Esophagus muscularis mucosa (tissue), 4 donors: ENCODE data around the gene GLI3. TPM values are rescaled to one million over a fixed set of nuclear protein-coding genes. Genes with fewer than 3 reads are reported as not detected.

Experiments
- DNase-seq: peaks from one replicate; pipeline ENCODE4 v3.0.0-alpha.2; 2017; ENCODE audit errors: extremely low spot score
- H3K27ac ChIP-seq, 4 donors: fragments of 200-600 bp; sonication (generic); replicated peaks in 1 of 4; 1 replicate in 3 of 4; 2 replicates in 1 of 4; pipeline ENCODE4 v1.5.1; 2016 to 2019; ENCODE audit warnings: mild to moderate bottlenecking in 1 of 4
- H3K27me3 ChIP-seq, 4 donors: fragments of 200-600 bp; sonication (generic); one replicate each; pipeline versions ENCODE4 v1.5.1 to v1.6.0; 2016 to 2019
- H3K36me3 ChIP-seq, 4 donors: fragments of 200-600 bp; sonication (generic); one replicate each; pipeline ENCODE4 v1.5.1; 2016 to 2019
- H3K4me1 ChIP-seq, 4 donors: fragments of 200-600 bp; sonication (generic); one replicate each; pipeline ENCODE4 v1.5.1; 2016 to 2019
- H3K4me3 ChIP-seq, 4 donors: fragments of 200-600 bp; sonication (generic); 1 replicate in 2 of 4; 2 replicates in 2 of 4; pipeline ENCODE4 v1.5.1; 2016 to 2019; ENCODE audit warnings: mild to moderate bottlenecking in 4 of 4, moderate library complexity in 1 of 4
- H3K9me3 ChIP-seq, 4 donors: fragments of 200-600 bp; sonication (generic); 1 replicate in 3 of 4; 2 replicates in 1 of 4; pipeline ENCODE4 v1.5.1; 2016 to 2019
- CTCF ChIP-seq, 3 experiments: fragments of 200-600 bp in 2 of 3; fragments of 450-650 bp in 1 of 3; sonication (generic) in 2 of 3; IDR thresholded peaks; one replicate each; pipeline ENCODE4 v1.5.1; 2017 to 2019; ENCODE audit warnings: antibody characterized with exemption in 3 of 3, mild to moderate bottlenecking in 2 of 3, moderate library complexity in 1 of 3
- EP300 ChIP-seq: sonication (generic); formaldehyde crosslinking; IDR thresholded peaks from one replicate; pipeline ENCODE4 v1.6.1; 2017; ENCODE audit warnings: antibody characterized with exemption
- POLR2A ChIP-seq: fragments of 450-650 bp; IDR thresholded peaks from one replicate; pipeline ENCODE4 v1.6.1; 2017; ENCODE audit warnings: antibody characterized with exemption, moderate library complexity, mild to moderate bottlenecking, low read depth
- POLR2AphosphoS5 ChIP-seq, 2 donors: sonication (generic); formaldehyde crosslinking; IDR thresholded peaks; one replicate each; pipeline ENCODE4 v1.6.1; 2017; ENCODE audit warnings: antibody characterized with exemption in 2 of 2
- WGBS: methylation state at CpG from one replicate; pipeline ENCODE4 v1.1.5; 2018; 5-methylcytosine and 5-hydroxymethylcytosine counted together
- intact Hi-C: fragments of 100-400 bp; cut with DNase I; formaldehyde crosslinking; loops from one replicate; pipeline ENCODE4 v1.15.1; 2023
- total RNA-seq, 4 donors: library from RNA; depleted of rRNA; stranded (reverse); fragments of >200 nt; gene quantifications; one replicate each; pipeline versions ENCODE4 v1.1.0 to v1.2.1, GENCODE V29; 2016

The GLI3 gene
- total RNA-seq, 4 donors from 2014 or later = 11.7 to 17.8 (median 13.3) TPM

GRCh38 chr7:42006801-42007513, 230.1 kb downstream of the GLI3 start:
- H3K9me3 ChIP-seq = no peaks in the 10 kb centered on the region
- no peak overlapping the region for H3K27ac ChIP-seq
- 53% methylated on average over 3 of the region's 3 CpGs for WGBS
- TF ChIP-seq POLR2AphosphoS5 (IDR thresholded peaks at IDR 0.05) (no peak), CTCF (IDR thresholded peaks at IDR 0.05) (no peak), POLR2A (no peak), EP300 (no peak)
- H3K4me3 ChIP-seq = no peak overlapping the region
- H3K36me3 ChIP-seq = peaks cover 0 to 20% (median 3%) of the 10 kb centered on the region in 4 donors
- no peaks in the 10 kb centered on the region for H3K4me1 ChIP-seq
- DNase-seq = no peak
- no peaks in the 10 kb centered on the region for H3K27me3 ChIP-seq
- intact Hi-C loops = no loop called here

- WGBS = 57% methylated on average over 2 of the region's 2 CpGs
- TF ChIP-seq POLR2A (no peak), CTCF (IDR thresholded peaks at IDR 0.05) (no peak), POLR2AphosphoS5 (IDR thresholded peaks at IDR 0.05) (no peak), EP300 (no peak)
- intact Hi-C loops = no loop called here
Measured at GRCh38 chr7:42002654-42003053, 234.4 kb downstream of the GLI3 start.

GRCh38 chr7:41999736-42000283, 237.2 kb downstream of the GLI3 start:
- DNase-seq = no peak
- peaks cover 0 to 10% (median 0%) of the 10 kb centered on the region in 4 donors for H3K36me3 ChIP-seq
- TF ChIP-seq POLR2A = no peak
- TF ChIP-seq EP300 = no peak
- no peak for TF ChIP-seq POLR2AphosphoS5 (IDR thresholded peaks at IDR 0.05)
- TF ChIP-seq CTCF (IDR thresholded peaks at IDR 0.05) = no peak
- H3K27me3 ChIP-seq = no peaks in the 10 kb centered on the region
- no peak overlapping the region for H3K27ac ChIP-seq
- no peaks in the 10 kb centered on the region for H3K9me3 ChIP-seq
- WGBS = 94% methylated on average over 6 of the region's 6 CpGs
- H3K4me3 ChIP-seq = no peak overlapping the region
- H3K4me1 ChIP-seq = peaks cover 0 to 28% (median 18%) of the 10 kb centered on the region in 4 donors
- intact Hi-C loops = no loop called here

More at GRCh38 chr7:42002654-42003053, 234.4 kb downstream of the GLI3 start:
- DNase-seq = no peak
- no peak overlapping the region for H3K27ac ChIP-seq
- peaks cover 0 to 10% (median 0%) of the 10 kb centered on the region in 4 donors for H3K36me3 ChIP-seq
- no peaks in the 10 kb centered on the region for H3K9me3 ChIP-seq
- no peaks in the 10 kb centered on the region for H3K4me1 ChIP-seq
- no peaks in the 10 kb centered on the region for H3K27me3 ChIP-seq
- no peak overlapping the region for H3K4me3 ChIP-seq

GRCh38 chr7:41998041-41998440, 239.0 kb downstream of the GLI3 start:
- no peak for DNase-seq
- TF ChIP-seq CTCF (IDR thresholded peaks at IDR 0.05) (no peak), EP300 (no peak), POLR2A (no peak), POLR2AphosphoS5 (IDR thresholded peaks at IDR 0.05) (no peak)
- Histone ChIP-seq H3K4me1 (peaks cover 0 to 45% (median 34%) of the 10 kb centered on the region in 4 donors), H3K27me3 (no peaks in the 10 kb centered on the region), H3K9me3 (no peaks in the 10 kb centered on the region), H3K36me3 (peaks cover 0 to 10% (median 0%) of the 10 kb centered on the region in 4 donors), H3K27ac (no peak overlapping the region), H3K4me3 (no peak overlapping the region)
- 82% methylated on average over 2 of the region's 2 CpGs for WGBS
- intact Hi-C loops = no loop called here
